Measurements from ENCODE around the gene SUGT1.

GRCh38 chr13:52734075-52734623, 81.5 kb downstream of the SUGT1 start:
- TF ChIP-seq, protein P1, sequence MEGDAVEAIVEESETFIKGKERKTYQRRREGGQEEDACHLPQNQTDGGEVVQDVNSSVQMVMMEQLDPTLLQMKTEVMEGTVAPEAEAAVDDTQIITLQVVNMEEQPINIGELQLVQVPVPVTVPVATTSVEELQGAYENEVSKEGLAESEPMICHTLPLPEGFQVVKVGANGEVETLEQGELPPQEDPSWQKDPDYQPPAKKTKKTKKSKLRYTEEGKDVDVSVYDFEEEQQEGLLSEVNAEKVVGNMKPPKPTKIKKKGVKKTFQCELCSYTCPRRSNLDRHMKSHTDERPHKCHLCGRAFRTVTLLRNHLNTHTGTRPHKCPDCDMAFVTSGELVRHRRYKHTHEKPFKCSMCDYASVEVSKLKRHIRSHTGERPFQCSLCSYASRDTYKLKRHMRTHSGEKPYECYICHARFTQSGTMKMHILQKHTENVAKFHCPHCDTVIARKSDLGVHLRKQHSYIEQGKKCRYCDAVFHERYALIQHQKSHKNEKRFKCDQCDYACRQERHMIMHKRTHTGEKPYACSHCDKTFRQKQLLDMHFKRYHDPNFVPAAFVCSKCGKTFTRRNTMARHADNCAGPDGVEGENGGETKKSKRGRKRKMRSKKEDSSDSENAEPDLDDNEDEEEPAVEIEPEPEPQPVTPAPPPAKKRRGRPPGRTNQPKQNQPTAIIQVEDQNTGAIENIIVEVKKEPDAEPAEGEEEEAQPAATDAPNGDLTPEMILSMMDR (conservative IDR thresholded peaks at IDR 0.05; ENCODE audit: low read depth in 2 of 2): no peak
- no peak for TF ChIP-seq EZH2phosphoT487 (IDR thresholded peaks at IDR 0.05; ENCODE audit: unreplicated experiment)
- TF ChIP-seq ETS1 (IDR thresholded peaks at IDR 0.05): no peak
- TF ChIP-seq CREB1 (CRISPR knock-in tag; IDR thresholded peaks at IDR 0.05; ENCODE audit: low read depth): no peak
- TF ChIP-seq EZH2 (IDR thresholded peaks at IDR 0.05; ENCODE audit: low read depth, unreplicated experiment): no peak
- no peak for TF ChIP-seq POLR2AphosphoS5 (IDR thresholded peaks at IDR 0.05; ENCODE audit: low read depth)
- no peak for TF ChIP-seq ZNF114 (CRISPR knock-in tag; IDR thresholded peaks at IDR 0.05)
- TF ChIP-seq, protein P2, sequence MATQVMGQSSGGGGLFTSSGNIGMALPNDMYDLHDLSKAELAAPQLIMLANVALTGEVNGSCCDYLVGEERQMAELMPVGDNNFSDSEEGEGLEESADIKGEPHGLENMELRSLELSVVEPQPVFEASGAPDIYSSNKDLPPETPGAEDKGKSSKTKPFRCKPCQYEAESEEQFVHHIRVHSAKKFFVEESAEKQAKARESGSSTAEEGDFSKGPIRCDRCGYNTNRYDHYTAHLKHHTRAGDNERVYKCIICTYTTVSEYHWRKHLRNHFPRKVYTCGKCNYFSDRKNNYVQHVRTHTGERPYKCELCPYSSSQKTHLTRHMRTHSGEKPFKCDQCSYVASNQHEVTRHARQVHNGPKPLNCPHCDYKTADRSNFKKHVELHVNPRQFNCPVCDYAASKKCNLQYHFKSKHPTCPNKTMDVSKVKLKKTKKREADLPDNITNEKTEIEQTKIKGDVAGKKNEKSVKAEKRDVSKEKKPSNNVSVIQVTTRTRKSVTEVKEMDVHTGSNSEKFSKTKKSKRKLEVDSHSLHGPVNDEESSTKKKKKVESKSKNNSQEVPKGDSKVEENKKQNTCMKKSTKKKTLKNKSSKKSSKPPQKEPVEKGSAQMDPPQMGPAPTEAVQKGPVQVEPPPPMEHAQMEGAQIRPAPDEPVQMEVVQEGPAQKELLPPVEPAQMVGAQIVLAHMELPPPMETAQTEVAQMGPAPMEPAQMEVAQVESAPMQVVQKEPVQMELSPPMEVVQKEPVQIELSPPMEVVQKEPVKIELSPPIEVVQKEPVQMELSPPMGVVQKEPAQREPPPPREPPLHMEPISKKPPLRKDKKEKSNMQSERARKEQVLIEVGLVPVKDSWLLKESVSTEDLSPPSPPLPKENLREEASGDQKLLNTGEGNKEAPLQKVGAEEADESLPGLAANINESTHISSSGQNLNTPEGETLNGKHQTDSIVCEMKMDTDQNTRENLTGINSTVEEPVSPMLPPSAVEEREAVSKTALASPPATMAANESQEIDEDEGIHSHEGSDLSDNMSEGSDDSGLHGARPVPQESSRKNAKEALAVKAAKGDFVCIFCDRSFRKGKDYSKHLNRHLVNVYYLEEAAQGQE (IDR thresholded peaks at IDR 0.05; ENCODE audit: unreplicated experiment): no peak
- TF ChIP-seq JUNB (IDR thresholded peaks at IDR 0.05; ENCODE audit: unreplicated experiment): no peak
- no peak for TF ChIP-seq NANOG (IDR thresholded peaks at IDR 0.05; ENCODE audit: borderline replicate concordance)
- no peak for TF ChIP-seq ZNF462 (CRISPR knock-in tag; IDR thresholded peaks at IDR 0.05)
- no peak for TF ChIP-seq STAT1 (IDR thresholded peaks at IDR 0.05; ENCODE audit: unreplicated experiment)

Measured in GM23338 (cell line).